Smooth muscle cell (in vitro differentiated cells): ENCODE measurements around the gene PREX1. TPM values are rescaled to one million over a fixed set of nuclear protein-coding genes. Genes with fewer than 3 reads are reported as not detected.

Source experiments
- DNase-seq: peaks from one replicate; lab custom pipeline; 2025; ENCODE audit not compliant: unreplicated experiment; lab: John Stamatoyannopoulos, UW
- H2AFZ ChIP-seq: fragments of 200-600 bp; sonication (generic); 2 replicates; pipeline ENCODE4 v1.6.0; 2016; ENCODE audit warnings: antibody characterized with exemption, low read depth, mild to moderate bottlenecking
- H3F3A ChIP-seq: fragments of 200-600 bp; sonication (generic); 2 replicates; pipeline ENCODE4 v1.6.0; 2017; ENCODE audit warnings: antibody characterized with exemption, low read depth
- H3K27ac ChIP-seq: fragments of 200-600 bp; sonication (generic); 2 replicates; pipeline ENCODE4 v1.5.1; 2016; ENCODE audit warnings: low read depth, mild to moderate bottlenecking
- H3K27me3 ChIP-seq: fragments of 200-600 bp; sonication (generic); 2 replicates; pipeline ENCODE4 v1.6.1; 2016; ENCODE audit warnings: low read depth, mild to moderate bottlenecking
- H3K36me3 ChIP-seq: fragments of 200-600 bp; sonication (generic); 2 replicates; pipeline ENCODE4 v1.5.1; 2016; ENCODE audit warnings: low read depth
- H3K4me1 ChIP-seq: fragments of 200-600 bp; sonication (generic); 2 replicates; pipeline ENCODE4 v1.5.1; 2016; ENCODE audit warnings: low read depth
- H3K4me2 ChIP-seq: fragments of 200-600 bp; sonication (generic); 2 replicates; pipeline ENCODE4 v1.6.0; 2016; ENCODE audit warnings: mild to moderate bottlenecking
- H3K4me3 ChIP-seq: fragments of 200-600 bp; sonication (generic); 2 replicates; pipeline ENCODE4 v1.5.1; 2016; ENCODE audit warnings: mild to moderate bottlenecking
- H3K79me2 ChIP-seq: fragments of 200-600 bp; sonication (generic); 2 replicates; pipeline ENCODE4 v1.6.0; 2016; ENCODE audit warnings: low read depth, mild to moderate bottlenecking
- H3K9ac ChIP-seq: fragments of 200-600 bp; sonication (generic); 2 replicates; pipeline ENCODE4 v1.6.0; 2016; ENCODE audit warnings: low read depth
- H3K9me3 ChIP-seq: fragments of 200-600 bp; sonication (generic); replicated peaks from 2 replicates; pipeline ENCODE4 v1.5.1; 2016; ENCODE audit warnings: low read depth
- H4K20me1 ChIP-seq: fragments of 200-600 bp; sonication (generic); 2 replicates; pipeline ENCODE4 v1.6.0; 2016; ENCODE audit warnings: low read depth
- WGBS: methylation state at CpG from one replicate; pipeline ENCODE4 v1.1.7; 2016; ENCODE audit warnings: low lambda C conversion rate; 5-methylcytosine and 5-hydroxymethylcytosine counted together
- polyA plus RNA-seq: library from polyadenylated mRNA; unstranded; fragments of >200 nt; fragmentation: Nextera tagmentation; extraction: Ambion mirVana; gene quantifications from 2 replicates; pipeline ENCODE4 v1.2.1, GENCODE V29; 2016
- total RNA-seq: library from RNA; depleted of rRNA; stranded (reverse); fragments of >200 nt; gene quantifications from 2 replicates; pipeline ENCODE4 v1.2.3, GENCODE V29; 2014
- TF ChIP-seq, protein P1 (sequence below): fragments of 200-600 bp; sonication (generic); IDR thresholded peaks from 2 replicates; pipeline ENCODE4 v1.5.1; 2017; ENCODE audit warnings: borderline replicate concordance, mild to moderate bottlenecking, antibody characterized with exemption; ENCODE audit not compliant: insufficient read depth, poor library complexity, severe bottlenecking

The PREX1 gene
- total and polyA plus RNA-seq, 2 experiments from 2014 or later: 0.04 to 0.30 TPM

DNA sequence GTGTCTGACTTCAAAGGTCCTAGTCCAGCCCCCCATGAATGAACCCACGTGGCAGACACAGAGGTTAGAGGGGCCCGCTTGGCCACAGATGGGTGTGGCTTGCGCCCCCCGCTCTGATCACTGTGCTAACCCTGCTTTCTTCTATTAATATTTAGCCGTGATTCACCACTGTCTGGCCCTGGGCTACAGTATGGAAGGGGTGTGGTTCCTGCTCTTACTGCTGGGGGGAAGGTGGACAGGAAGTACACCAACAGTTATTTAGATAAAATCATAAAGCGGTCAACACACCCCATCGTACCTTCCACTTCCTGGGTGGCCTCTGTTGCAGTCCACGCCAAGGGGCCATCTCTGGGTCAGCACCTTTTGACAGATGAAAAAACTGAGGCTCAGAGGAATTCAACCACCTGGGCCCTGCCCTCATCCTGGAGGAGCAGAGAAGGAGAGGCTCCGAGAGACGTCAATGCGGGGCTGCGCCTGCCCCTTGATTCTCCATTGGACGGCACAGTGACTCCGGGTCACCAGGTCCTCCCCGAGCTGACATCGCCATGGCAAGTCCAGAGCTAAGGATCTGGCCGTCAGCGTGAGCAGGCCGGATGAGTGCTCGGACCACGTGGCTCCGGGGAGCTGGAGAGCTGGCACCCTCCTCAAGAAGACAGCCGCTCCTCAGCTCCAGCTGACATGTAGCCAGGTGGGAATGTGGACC lies 206.3 kb downstream of the PREX1 start:
- no peaks in the 10 kb centered on the region for H3K27me3 ChIP-seq
- 75% methylated on average over 23 of the region's 23 CpGs for WGBS
- H2AFZ ChIP-seq: no peak overlapping the region
- no peaks in the 10 kb centered on the region for H3K36me3 ChIP-seq
- H3K9me3 ChIP-seq: no peaks in the 10 kb centered on the region
- H3K79me2 ChIP-seq: no peaks in the 10 kb centered on the region
- TF ChIP-seq, protein P1, sequence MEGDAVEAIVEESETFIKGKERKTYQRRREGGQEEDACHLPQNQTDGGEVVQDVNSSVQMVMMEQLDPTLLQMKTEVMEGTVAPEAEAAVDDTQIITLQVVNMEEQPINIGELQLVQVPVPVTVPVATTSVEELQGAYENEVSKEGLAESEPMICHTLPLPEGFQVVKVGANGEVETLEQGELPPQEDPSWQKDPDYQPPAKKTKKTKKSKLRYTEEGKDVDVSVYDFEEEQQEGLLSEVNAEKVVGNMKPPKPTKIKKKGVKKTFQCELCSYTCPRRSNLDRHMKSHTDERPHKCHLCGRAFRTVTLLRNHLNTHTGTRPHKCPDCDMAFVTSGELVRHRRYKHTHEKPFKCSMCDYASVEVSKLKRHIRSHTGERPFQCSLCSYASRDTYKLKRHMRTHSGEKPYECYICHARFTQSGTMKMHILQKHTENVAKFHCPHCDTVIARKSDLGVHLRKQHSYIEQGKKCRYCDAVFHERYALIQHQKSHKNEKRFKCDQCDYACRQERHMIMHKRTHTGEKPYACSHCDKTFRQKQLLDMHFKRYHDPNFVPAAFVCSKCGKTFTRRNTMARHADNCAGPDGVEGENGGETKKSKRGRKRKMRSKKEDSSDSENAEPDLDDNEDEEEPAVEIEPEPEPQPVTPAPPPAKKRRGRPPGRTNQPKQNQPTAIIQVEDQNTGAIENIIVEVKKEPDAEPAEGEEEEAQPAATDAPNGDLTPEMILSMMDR: no peak
- H3K4me1 ChIP-seq: no peaks in the 10 kb centered on the region
- H3K27ac ChIP-seq: no peak overlapping the region
- no peak overlapping the region for H3K9ac ChIP-seq
- peak overlapping the region; percentile 92 for H3K4me2 ChIP-seq
- H3K4me3 ChIP-seq: no peak overlapping the region
- H4K20me1 ChIP-seq: no peaks in the 10 kb centered on the region
- no peaks in the 10 kb centered on the region for H3F3A ChIP-seq
- no peak for DNase-seq

DNA sequence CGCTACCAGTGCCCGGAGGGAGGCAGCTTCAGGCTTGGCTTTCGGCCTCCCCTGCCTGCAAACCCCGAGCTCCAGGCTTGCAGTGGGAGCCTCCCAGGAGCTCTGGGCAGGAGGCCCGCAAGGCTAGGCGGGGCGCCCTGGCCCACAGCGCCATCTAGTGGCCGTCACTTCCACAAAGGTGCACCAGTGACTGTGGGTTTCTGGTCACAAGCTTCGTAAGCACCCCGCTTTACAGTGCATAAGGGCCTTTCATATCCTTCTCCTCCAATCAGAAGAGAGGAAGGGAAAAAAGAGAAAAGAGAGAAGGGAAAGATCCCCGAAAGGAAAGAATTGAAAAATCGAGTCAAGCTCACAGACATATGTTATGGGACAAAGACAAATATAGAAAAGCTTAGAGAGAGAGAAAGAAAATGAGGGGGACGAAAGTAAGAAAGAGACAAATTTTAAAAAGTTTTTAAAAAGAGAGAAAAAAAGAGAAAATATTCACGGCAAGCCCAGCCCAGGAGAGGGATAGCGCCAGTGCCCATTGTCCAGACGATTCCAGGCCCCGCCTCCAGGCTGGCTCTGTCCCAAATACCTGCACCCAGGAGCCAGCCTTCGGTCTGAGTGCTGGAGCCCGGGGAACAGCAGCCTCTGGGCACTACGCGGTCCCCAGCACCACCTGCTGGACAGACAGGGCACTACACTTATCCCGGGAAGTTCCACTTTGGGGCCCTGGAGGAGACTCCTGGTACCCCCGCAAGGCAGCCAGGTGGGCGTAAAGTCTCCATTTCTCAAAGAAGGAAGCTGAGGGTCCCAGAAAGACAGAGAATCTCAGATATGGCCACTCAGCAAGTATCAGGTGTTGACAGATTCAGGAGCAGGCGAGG lies 207.1 kb downstream of the PREX1 start:
- no peaks in the 10 kb centered on the region for H3F3A ChIP-seq
- no peak overlapping the region for H3K9ac ChIP-seq
- no peaks in the 10 kb centered on the region for H3K79me2 ChIP-seq
- 7% methylated on average over 26 of the region's 26 CpGs for WGBS
- no peaks in the 10 kb centered on the region for H3K9me3 ChIP-seq
- H3K36me3 ChIP-seq: no peaks in the 10 kb centered on the region
- H3K27ac ChIP-seq: no peak overlapping the region
- H3K4me3 ChIP-seq: peak overlapping the region; percentile 55
- no peaks in the 10 kb centered on the region for H4K20me1 ChIP-seq
- H3K27me3 ChIP-seq: no peaks in the 10 kb centered on the region
- peak overlapping the region; percentile 50 for H2AFZ ChIP-seq
- TF ChIP-seq, protein P1: peak; percentile 97
- DNase-seq: peak; percentile 79
- peak overlapping the region; percentile 92 for H3K4me2 ChIP-seq
- no peaks in the 10 kb centered on the region for H3K4me1 ChIP-seq

DNA sequence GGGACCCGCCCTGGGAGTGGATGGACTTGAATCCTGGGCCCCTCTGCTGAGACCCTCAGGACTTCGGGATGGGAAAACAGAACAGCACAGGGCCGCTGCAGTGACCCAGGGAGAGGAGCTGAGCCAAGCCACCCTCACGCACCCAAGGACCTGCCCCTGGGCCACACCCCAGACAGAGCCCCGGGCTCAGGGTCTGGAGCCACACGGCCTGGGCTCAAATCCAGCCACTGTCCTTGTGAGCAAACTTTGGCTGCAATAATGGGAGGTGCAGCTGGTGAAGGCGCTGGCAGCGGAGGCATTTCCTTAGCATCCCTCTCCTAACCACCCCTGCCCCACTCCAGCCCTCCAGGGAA lies 207.7 kb downstream of the PREX1 start:
- DNase-seq: no peak
- Histone ChIP-seq H3K9ac (no peak overlapping the region), H3K4me2 (no peak overlapping the region), H3F3A (no peaks in the 10 kb centered on the region), H3K36me3 (no peaks in the 10 kb centered on the region), H3K9me3 (no peaks in the 10 kb centered on the region), H3K4me1 (no peaks in the 10 kb centered on the region), H3K27ac (no peak overlapping the region), H3K27me3 (no peaks in the 10 kb centered on the region), H4K20me1 (no peaks in the 10 kb centered on the region), H3K4me3 (no peak overlapping the region), H3K79me2 (no peaks in the 10 kb centered on the region), H2AFZ (no peak overlapping the region)
- TF ChIP-seq, protein P1: no peak
- 83% methylated on average over 8 of the region's 8 CpGs for WGBS
